ENCODE data around the gene NTRK3.

The NTRK3 gene

DNA sequence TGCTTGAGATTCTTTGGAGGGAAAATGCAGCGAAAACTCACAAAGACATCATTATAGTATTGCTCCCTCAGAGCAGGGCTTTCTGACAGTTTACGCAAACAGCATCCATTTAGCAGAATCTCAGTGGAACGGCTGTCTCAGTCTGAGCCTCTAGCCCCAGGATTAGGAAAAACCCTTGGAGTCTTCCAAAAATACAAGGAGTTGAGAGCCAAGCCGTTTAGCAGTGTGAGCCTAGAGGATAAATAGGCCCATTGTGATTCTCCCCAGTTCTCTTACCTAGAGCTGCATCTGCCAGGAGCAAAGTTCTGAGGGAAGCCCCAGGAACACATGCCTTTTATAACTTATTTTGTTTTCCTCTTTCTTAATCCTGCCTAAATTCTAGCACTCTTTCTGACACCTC lies 359.6 kb downstream of the NTRK3 start:
- Histone ChIP-seq H3K4me1 (ENCODE audit: control insufficient read depth, low read length) (no peaks in the 10 kb centered on the region), H3K79me2 (ENCODE audit: control insufficient read depth, low read length) (no peaks in the 10 kb centered on the region), H3K9me3 (ENCODE audit: control insufficient read depth, insufficient read depth, low read length) (no peaks in the 10 kb centered on the region), H3K27ac (ENCODE audit: low read depth, low read length) (no peak overlapping the region), H4K20me1 (ENCODE audit: control insufficient read depth, insufficient read depth, low read depth, low read length) (no peaks in the 10 kb centered on the region), H3K36me3 (ENCODE audit: control insufficient read depth, low read length) (no peaks in the 10 kb centered on the region), H3K4me3 (ENCODE audit: low read length) (no peak overlapping the region), H3K27me3 (ENCODE audit: control insufficient read depth, low read length) (no peaks in the 10 kb centered on the region), H3K9me2 (replicated peaks; ENCODE audit: control insufficient read depth, low read length) (no peaks in the 10 kb centered on the region), H3K4me2 (ENCODE audit: low read length) (no peak overlapping the region), H3F3A (ENCODE audit: control insufficient read depth, insufficient read depth) (no peaks in the 10 kb centered on the region)
- TF ChIP-seq, protein P1, sequence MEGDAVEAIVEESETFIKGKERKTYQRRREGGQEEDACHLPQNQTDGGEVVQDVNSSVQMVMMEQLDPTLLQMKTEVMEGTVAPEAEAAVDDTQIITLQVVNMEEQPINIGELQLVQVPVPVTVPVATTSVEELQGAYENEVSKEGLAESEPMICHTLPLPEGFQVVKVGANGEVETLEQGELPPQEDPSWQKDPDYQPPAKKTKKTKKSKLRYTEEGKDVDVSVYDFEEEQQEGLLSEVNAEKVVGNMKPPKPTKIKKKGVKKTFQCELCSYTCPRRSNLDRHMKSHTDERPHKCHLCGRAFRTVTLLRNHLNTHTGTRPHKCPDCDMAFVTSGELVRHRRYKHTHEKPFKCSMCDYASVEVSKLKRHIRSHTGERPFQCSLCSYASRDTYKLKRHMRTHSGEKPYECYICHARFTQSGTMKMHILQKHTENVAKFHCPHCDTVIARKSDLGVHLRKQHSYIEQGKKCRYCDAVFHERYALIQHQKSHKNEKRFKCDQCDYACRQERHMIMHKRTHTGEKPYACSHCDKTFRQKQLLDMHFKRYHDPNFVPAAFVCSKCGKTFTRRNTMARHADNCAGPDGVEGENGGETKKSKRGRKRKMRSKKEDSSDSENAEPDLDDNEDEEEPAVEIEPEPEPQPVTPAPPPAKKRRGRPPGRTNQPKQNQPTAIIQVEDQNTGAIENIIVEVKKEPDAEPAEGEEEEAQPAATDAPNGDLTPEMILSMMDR (IDR thresholded peaks at IDR 0.05; ENCODE audit: low read depth, low read length, poor library complexity, severe bottlenecking) = no peak
- TF ChIP-seq EZH2phosphoT487 (IDR thresholded peaks at IDR 0.05; ENCODE audit: borderline replicate concordance, low read length) = no peak

DNA sequence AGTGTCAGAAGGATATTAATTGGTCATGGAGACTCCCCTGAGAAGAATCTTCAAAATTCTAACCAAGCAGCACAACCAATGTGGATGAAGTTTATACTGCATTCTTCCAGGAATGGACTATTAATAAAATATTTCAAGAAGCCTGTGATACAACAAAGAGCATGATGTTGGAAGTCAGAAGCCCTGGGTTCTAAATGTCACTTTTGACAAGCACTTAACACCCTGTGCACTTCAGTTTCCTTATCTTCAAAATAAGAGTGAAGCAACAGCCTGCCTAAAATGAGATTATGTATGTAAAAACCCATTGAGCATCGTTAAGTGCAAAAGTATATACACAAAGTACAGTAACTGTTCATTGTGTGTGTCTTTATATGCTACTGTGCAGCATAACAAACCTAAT lies 369.4 kb downstream of the NTRK3 start:
- H3F3A ChIP-seq (ENCODE audit: control insufficient read depth, insufficient read depth) = no peaks in the 10 kb centered on the region
- H3K9me2 ChIP-seq (replicated peaks; ENCODE audit: control insufficient read depth, low read length) = no peaks in the 10 kb centered on the region
- no peaks in the 10 kb centered on the region for H4K20me1 ChIP-seq (ENCODE audit: control insufficient read depth, insufficient read depth, low read depth, low read length)
- no peak overlapping the region for H3K27ac ChIP-seq (ENCODE audit: low read depth, low read length)
- no peak overlapping the region for H3K4me3 ChIP-seq (ENCODE audit: low read length)
- TF ChIP-seq, protein P1 (IDR thresholded peaks at IDR 0.05; ENCODE audit: low read depth, low read length, poor library complexity, severe bottlenecking) = no peak
- no peak for TF ChIP-seq EZH2phosphoT487 (IDR thresholded peaks at IDR 0.05; ENCODE audit: borderline replicate concordance, low read length)
- no peaks in the 10 kb centered on the region for H3K4me1 ChIP-seq (ENCODE audit: control insufficient read depth, low read length)
- no peaks in the 10 kb centered on the region for H3K36me3 ChIP-seq (ENCODE audit: control insufficient read depth, low read length)
- no peaks in the 10 kb centered on the region for H3K79me2 ChIP-seq (ENCODE audit: control insufficient read depth, low read length)
- no peak overlapping the region for H3K4me2 ChIP-seq (ENCODE audit: low read length)
- no peaks in the 10 kb centered on the region for H3K9me3 ChIP-seq (ENCODE audit: control insufficient read depth, insufficient read depth, low read length)
- H3K27me3 ChIP-seq (ENCODE audit: control insufficient read depth, low read length) = no peaks in the 10 kb centered on the region

DNA sequence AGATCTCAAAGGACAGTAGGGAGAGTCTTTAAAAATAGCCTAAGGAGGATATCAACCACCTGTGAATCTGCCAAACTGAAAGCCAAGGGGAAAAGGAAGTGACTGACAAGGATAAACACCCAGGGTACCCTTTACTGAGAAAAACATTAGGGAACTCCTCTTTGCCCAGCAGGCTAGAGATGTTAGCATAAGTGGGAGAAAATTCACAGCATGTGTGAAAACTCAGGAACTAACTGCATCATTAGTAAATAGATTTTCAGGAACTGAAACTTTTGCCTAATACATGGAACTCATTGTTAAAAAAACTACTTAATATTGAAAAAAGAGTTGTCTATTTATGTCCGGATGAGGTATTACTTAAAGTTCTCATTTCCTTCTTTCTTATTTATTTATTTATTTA lies 375.5 kb downstream of the NTRK3 start:
- H3K36me3 ChIP-seq (ENCODE audit: control insufficient read depth, low read length) = no peaks in the 10 kb centered on the region

More for the DNA sequence above, 375.5 kb downstream of the NTRK3 start:
- Histone ChIP-seq H3K4me1 (ENCODE audit: control insufficient read depth, low read length) (no peaks in the 10 kb centered on the region), H3K4me2 (ENCODE audit: low read length) (no peak overlapping the region), H3K27ac (ENCODE audit: low read depth, low read length) (no peak overlapping the region), H4K20me1 (ENCODE audit: control insufficient read depth, insufficient read depth, low read depth, low read length) (no peaks in the 10 kb centered on the region), H3K79me2 (ENCODE audit: control insufficient read depth, low read length) (no peaks in the 10 kb centered on the region), H3K9me2 (replicated peaks; ENCODE audit: control insufficient read depth, low read length) (no peaks in the 10 kb centered on the region), H3F3A (ENCODE audit: control insufficient read depth, insufficient read depth) (no peaks in the 10 kb centered on the region), H3K9me3 (ENCODE audit: control insufficient read depth, insufficient read depth, low read length) (no peaks in the 10 kb centered on the region), H3K27me3 (ENCODE audit: control insufficient read depth, low read length) (no peaks in the 10 kb centered on the region), H3K4me3 (ENCODE audit: low read length) (no peak overlapping the region)
- TF ChIP-seq EZH2phosphoT487 (IDR thresholded peaks at IDR 0.05; ENCODE audit: borderline replicate concordance, low read length) = no peak
- TF ChIP-seq, protein P1 (IDR thresholded peaks at IDR 0.05; ENCODE audit: low read depth, low read length, poor library complexity, severe bottlenecking) = no peak
